ENCODE data around the gene P2RX5.
"Not testable (repeated sequence)": the region's sequence is repeated elsewhere in the genome, so short reads cannot be mapped to it uniquely, and the experiment has no call there.

The P2RX5 gene
- total RNA-seq, result 5.3 to 8.1 reads per million in 2 donors

DNA sequence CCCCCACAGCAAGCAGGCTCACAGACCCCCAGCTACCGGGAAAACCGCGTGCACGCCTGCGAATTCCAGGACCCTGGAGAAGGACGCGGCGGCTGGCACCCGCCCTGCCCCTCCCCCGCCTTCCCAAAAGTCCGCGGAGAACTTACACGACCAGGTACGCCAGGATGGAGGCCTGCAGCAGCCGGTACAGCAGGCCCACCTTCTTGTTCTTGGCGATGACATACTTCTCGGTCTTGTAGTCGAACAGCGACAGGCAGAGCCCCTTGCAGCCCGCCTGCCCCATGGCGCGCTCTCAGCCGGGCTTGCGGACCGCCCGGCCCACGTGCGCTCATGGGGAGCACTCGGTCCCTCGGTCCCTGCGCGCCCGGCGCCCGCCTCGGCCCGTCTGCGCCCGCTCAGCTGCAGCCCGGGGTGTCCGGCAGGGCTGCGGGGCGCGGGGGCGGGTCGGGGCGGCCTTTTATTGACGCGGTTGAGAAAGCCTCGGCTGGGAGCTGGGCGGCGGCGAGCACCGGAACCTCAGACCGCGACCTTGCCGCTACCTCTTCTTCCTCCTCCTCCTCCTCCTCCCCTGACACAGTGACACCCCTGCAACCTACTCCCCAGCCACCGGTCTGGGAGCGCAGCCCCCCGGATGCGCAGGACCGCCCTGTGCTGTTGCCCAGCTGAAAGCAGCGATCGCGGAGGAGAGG lies at the start of gene P2RX5:
TSS of gene P2RX5 (minus strand) at position 433 of the 689 bp plus-strand sequence. CDS start at position 283, 150 bp downstream.
- DNase-seq, result peak; percentile 9

DNA sequence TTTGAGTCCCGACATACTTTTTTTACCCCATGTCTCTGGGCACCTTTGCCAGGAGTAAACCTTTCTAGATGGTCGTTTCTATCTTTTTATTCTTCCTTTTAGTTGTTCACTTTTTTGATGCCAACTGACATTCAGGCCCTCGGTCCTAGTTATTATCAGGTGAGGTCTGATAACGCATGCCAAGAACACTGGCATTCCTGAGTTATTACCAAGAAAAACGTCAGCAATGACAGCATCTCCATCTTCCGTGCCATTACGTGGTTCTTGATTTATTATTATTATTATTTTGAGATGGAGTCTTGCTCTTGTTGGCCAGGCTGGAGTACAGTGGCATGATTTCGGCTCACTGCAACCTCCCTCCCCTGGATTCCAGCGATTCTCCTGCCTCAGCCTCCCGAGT lies 49.1 kb upstream of the P2RX5 start:
- DNase-seq, result no peak

DNA sequence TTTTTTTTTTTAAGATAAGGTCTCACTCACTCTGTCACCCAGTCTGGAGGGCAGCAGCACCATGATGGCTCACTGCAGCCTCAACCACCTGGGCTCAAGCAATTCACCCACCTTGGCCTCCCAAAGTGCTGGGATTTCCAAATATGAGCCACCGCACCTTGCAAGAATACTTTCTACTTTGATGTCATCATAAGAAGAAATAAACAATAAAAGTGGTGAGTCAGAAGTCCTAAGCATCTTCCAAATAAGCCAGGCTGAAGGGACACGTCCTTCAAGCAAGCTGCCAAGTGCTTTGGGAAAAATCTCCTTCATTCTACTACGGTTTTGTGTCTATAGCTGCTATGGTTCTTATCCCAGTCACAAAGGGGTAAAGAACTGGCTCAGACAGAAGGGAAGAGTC lies 48.1 kb upstream of the P2RX5 start:
- no peak for DNase-seq

DNA sequence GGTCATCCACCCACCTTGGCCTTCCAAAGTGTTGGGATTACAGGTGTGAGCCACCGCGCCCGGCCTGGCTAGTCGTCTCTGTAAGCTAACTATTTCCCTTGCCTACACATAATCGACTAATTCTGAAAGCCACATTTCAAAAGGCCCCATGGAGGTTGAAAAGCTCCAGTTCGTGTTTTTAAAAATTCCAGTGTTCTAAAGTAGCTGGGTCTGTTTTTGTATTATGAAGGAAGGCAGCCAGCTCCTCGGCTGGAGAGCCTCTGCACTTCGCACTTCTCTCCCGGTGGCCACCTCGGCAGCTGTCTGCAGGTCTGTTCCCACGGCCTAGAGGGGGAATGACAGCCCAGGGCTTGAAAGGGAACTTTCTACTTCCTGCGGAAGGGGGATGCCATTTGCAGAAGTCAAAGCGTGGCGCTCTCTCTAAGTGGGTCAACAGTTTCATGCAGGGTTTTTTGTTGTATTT lies 44.7 kb upstream of the P2RX5 start:
- peak; percentile 41 for DNase-seq

GRCh38 chr17:3739422-3740124 lies 43.6 kb upstream of the P2RX5 start:
- no peak for DNase-seq

GRCh38 chr17:3738562-3739295 lies 42.8 kb upstream of the P2RX5 start:
- DNase-seq, result peak; percentile 39

GRCh38 chr17:3735515-3735914 lies 39.6 kb upstream of the P2RX5 start:
- DNase-seq, result no peak

DNA sequence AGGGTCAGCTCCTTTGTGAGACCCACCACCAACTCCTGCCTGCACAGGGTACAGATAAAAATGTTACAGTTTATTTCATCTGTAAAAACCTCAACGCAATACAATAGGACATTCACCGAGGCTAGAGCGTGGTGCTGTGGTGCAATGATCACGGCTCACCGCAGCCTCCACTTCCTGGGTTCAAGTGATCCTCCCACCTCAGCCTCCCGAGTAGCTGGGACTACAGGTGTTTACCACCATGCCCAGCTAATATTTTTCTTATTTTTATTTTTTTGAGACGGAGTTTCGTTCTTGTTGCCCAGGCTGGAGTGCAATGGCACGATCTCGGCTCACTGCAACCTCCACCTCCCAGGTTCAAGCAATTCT lies 38.9 kb upstream of the P2RX5 start:
- not testable (repeated sequence) for DNase-seq

DNA sequence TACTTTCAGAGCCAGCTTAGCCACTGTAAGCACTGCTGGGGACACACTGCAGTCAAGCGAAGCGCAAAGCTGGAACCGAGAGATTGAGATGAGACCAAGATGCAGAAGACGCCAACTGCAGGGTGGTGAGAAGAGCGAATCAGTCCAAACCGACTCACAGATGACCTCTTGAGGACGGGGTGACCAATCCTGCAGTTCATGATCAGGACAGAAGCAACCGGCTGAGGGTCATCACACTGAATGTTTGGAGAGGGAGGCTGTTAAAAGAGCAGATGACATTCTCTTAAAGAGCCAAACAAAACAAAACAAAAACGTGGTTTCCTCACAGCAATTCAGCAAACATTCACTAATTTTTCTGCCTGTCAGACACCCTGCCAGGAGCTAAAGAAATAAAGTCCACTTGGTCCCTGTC lies 36.3 kb upstream of the P2RX5 start:
- no peak for DNase-seq

DNA sequence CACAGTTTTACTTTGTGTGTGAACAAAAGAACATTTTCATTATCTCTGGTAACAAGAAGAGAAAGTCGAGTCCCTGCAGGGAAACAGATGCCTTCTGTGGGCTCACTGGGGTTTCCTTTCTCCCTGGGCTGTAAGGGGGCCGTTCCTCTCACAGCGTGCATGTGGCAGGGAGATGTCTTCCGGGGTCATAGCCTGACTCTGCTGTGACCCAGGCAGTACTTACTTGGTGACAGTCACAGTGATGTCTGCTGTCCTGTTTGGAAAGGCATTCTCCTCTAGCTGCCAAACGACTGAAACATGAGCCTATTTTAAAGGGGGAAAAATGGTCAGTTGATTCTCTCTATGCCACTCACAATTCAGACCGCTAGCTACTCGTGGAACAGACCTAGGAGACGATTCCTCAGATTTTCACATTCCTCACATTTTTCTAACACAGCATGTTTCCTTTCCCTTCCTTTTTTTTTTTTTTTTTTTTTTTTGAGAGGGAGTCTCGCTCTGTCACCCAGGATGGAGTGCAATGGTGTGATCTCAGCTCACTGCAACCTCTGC lies 35.0 kb upstream of the P2RX5 start:
- DNase-seq, result no peak

GRCh38 chr17:3729881-3730280 lies 33.9 kb upstream of the P2RX5 start:
- no peak for DNase-seq

GRCh38 chr17:3728099-3728498 lies 32.1 kb upstream of the P2RX5 start:
- DNase-seq, result not testable (repeated sequence)

- no peak for DNase-seq
These were observed 31.1 kb upstream of the P2RX5 start for GRCh38 chr17:3727041-3727440.

DNA sequence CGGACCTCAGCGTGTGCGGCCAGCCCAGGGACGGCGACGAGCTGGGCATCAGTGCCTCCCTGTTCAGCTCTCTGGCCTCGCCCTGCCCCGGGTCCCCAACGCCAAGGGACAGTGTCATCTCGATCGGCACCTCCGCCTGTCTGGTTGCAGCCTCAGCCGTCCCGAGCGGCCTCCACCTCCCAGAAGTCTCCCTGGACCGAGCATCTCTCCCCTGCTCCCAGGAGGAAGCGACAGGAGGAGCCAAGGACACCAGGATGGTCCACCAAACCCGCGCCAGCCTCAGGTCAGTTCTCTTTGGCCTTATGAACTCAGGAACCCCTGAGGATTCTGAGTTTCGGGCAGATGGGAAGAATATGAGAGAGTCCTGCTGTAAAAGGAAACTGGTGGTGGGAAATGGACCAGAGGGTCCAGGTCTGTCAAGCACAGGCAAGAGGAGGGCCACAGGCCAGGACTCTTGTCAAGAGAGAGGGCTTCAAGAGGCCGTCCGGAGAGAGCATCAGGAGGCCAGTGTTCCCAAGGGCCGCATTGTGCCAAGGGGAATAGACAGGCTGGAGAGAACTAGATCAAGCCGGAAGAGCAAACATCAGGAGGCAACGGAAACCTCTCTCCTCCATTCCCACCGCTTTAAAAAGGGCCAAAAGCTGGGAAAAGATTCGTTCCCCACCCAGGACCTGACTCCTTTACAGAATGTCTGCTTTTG lies 28.6 kb upstream of the P2RX5 start:
- DNase-seq, result no peak

GRCh38 chr17:3723556-3724377 lies 27.8 kb upstream of the P2RX5 start, which contains the start of gene HASPIN:
Gene HASPIN, plus strand, starts transcription at chr17:3723903. Its CDS starts 33 bp downstream, at chr17:3723936.
- DNase-seq, result peak; percentile 92

DNA sequence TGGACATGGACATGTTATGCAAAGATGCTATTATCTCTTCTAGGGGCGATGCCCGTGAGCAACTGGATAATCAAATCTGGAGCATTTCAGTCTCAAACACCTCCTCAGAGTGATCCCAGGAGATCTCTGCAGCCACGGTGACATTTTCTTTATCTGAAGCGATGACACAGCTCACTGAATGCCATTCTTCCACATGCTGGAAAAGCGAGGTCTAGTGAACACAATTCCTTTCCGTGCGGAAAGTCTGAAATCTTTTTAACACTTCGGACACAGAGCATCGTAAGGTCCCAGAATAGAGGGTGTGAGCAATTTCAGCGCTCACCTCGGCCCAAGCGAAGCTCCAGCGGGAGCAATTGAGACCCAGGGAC lies 27.2 kb upstream of the P2RX5 start:
- no peak for DNase-seq

DNA sequence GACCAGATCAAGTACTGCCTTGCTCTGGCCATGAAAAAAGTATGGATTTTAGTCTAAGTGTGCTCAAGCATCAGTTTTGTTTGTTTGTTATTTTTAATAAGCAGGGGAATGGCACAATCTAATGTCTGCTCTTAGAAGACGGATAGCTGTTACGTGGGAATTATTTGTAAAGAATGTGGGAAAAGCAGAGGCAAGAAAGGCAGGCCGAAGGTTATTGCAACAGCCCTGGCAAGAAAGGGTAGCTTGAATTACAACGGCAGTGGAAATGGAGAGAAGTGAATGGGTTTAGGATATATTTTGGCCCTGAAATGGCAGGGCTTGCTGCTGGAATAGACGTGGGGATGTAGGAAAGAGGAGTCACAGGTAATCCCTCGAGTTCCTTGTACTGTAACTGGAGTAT lies 26.8 kb upstream of the P2RX5 start:
- DNase-seq, result no peak

GRCh38 chr17:3719265-3719664 lies 23.3 kb upstream of the P2RX5 start:
- no peak for DNase-seq

- DNase-seq, result no peak
These were observed 22.2 kb upstream of the P2RX5 start for GRCh38 chr17:3718201-3718600.

GRCh38 chr17:3715296-3715695 lies 19.3 kb upstream of the P2RX5 start:
- no peak for DNase-seq

GRCh38 chr17:3712811-3713463 lies 17.0 kb upstream of the P2RX5 start:
- no peak for DNase-seq

Measured in T-helper 9 cell (primary cell).